SK-N-SH treated with all-trans-retinoic acid at 6 μM for 48 hours (cell line): ENCODE data around the gene DYNLT3.

Source experiments
- ATAC-seq: fragments of 200-7000 bp; cut with Tn5 transposase; 3 replicates; pipeline ENCODE4 v1.9.1; 2020; ENCODE audit warnings: mild to moderate bottlenecking, moderate library complexity
- ARNTL ChIP-seq: fragments of 450-650 bp; formaldehyde crosslinking; IDR thresholded peaks from 2 replicates; pipeline ENCODE4 v1.5.0; 2020; ENCODE audit warnings: low read depth, mild to moderate bottlenecking, moderate library complexity, borderline replicate concordance
- BACH2 ChIP-seq: fragments of 250-450 bp; sonication (Bioruptor Pico); IDR thresholded peaks from 2 replicates; pipeline ENCODE4 v1.9.0; 2021; ENCODE audit warnings: mild to moderate bottlenecking, borderline replicate concordance
- CREB5 ChIP-seq: fragments of 250-450 bp; sonication (Bioruptor Pico); IDR thresholded peaks from 2 replicates; pipeline ENCODE4 v1.5.1; 2020; ENCODE audit warnings: low read depth, mild to moderate bottlenecking, moderate library complexity
- CSDC2 ChIP-seq: fragments of 250-450 bp; sonication (Bioruptor Pico); IDR thresholded peaks from 2 replicates; pipeline ENCODE4 v1.5.0; 2020; ENCODE audit warnings: mild to moderate bottlenecking, moderate library complexity
- CSRNP3 ChIP-seq: fragments of 250-450 bp; sonication (Bioruptor Pico); IDR thresholded peaks from 2 replicates; pipeline ENCODE4 v1.5.1; 2021; ENCODE audit warnings: mild to moderate bottlenecking, moderate library complexity
- ESRRG ChIP-seq: fragments of 250-450 bp; sonication (Bioruptor Pico); IDR thresholded peaks from 2 replicates; pipeline ENCODE4 v1.6.1; 2021; ENCODE audit warnings: mild to moderate bottlenecking
- GLIS3 ChIP-seq: fragments of 250-450 bp; sonication (Bioruptor Pico); IDR thresholded peaks from 2 replicates; pipeline ENCODE4 v1.5.0; 2020; ENCODE audit warnings: mild to moderate bottlenecking, moderate library complexity
- ISL1 ChIP-seq: fragments of 250-450 bp; sonication (Bioruptor Pico); IDR thresholded peaks from 2 replicates; pipeline ENCODE4 v2.1.2; 2022; ENCODE audit warnings: mild to moderate bottlenecking, moderate library complexity
- OSR1 ChIP-seq: fragments of 250-450 bp; sonication (Bioruptor Pico); IDR thresholded peaks from 2 replicates; pipeline ENCODE4 v1.8.0; 2022; ENCODE audit warnings: moderate library complexity, mild to moderate bottlenecking, inconsistent platforms
- PATZ1 ChIP-seq: fragments of 250-450 bp; sonication (Bioruptor Pico); IDR thresholded peaks from 2 replicates; pipeline ENCODE4 v1.8.0; 2020; ENCODE audit warnings: mild to moderate bottlenecking, moderate library complexity, borderline replicate concordance
- PPARA ChIP-seq: fragments of 250-450 bp; sonication (Bioruptor Pico); IDR thresholded peaks from 2 replicates; pipeline ENCODE4 v1.5.0; 2020; ENCODE audit warnings: mild to moderate bottlenecking, borderline replicate concordance
- RARB ChIP-seq: fragments of 250-450 bp; sonication (Bioruptor Pico); IDR thresholded peaks from 2 replicates; pipeline ENCODE4 v1.8.0; 2021; ENCODE audit warnings: mild to moderate bottlenecking, moderate library complexity
- SNAI2 ChIP-seq: fragments of 250-450 bp; sonication (Bioruptor Pico); IDR thresholded peaks from 2 replicates; pipeline ENCODE4 v1.5.0; 2020; ENCODE audit warnings: mild to moderate bottlenecking, moderate library complexity
- TCF4 ChIP-seq: fragments of 250-450 bp; sonication (Bioruptor Pico); IDR thresholded peaks from 2 replicates; pipeline ENCODE4 v1.8.0; 2021; ENCODE audit warnings: mild to moderate bottlenecking, moderate library complexity, borderline replicate concordance
- TOX ChIP-seq: fragments of 250-450 bp; sonication (Bioruptor Pico); IDR thresholded peaks from 2 replicates; pipeline ENCODE4 v1.8.0; 2021; ENCODE audit warnings: mild to moderate bottlenecking, moderate library complexity, borderline replicate concordance
- TSHZ2 ChIP-seq: fragments of 250-450 bp; sonication (Bioruptor Pico); IDR thresholded peaks from 2 replicates; pipeline ENCODE4 v1.5.0; 2020; ENCODE audit warnings: mild to moderate bottlenecking, moderate library complexity
- ZC3H10 ChIP-seq: fragments of 250-450 bp; sonication (Bioruptor Pico); IDR thresholded peaks from 2 replicates; pipeline ENCODE4 v1.5.1; 2021; ENCODE audit warnings: mild to moderate bottlenecking, moderate library complexity
- ZFP3 ChIP-seq: fragments of 250-450 bp; sonication (Bioruptor Pico); IDR thresholded peaks from 2 replicates; pipeline ENCODE4 v1.5.0; 2020; ENCODE audit warnings: mild to moderate bottlenecking, moderate library complexity
- ZFP30 ChIP-seq: fragments of 450-650 bp; formaldehyde crosslinking; IDR thresholded peaks from 2 replicates; pipeline ENCODE4 v1.5.0; 2022; ENCODE audit warnings: mild to moderate bottlenecking, moderate library complexity
- ZNF565 ChIP-seq: fragments of 450-650 bp; formaldehyde crosslinking; conservative IDR thresholded peaks from 2 replicates; pipeline ENCODE4 v1.5.0; 2020; ENCODE audit warnings: low read depth, mild to moderate bottlenecking, moderate library complexity
- ZNF70 ChIP-seq: fragments of 450-650 bp; formaldehyde crosslinking; IDR thresholded peaks from 2 replicates; pipeline ENCODE4 v1.5.0; 2020; ENCODE audit warnings: mild to moderate bottlenecking, moderate library complexity
- ZNF8 ChIP-seq: fragments of 450-650 bp; formaldehyde crosslinking; IDR thresholded peaks from 2 replicates; pipeline ENCODE4 v1.5.0; 2020; ENCODE audit warnings: mild to moderate bottlenecking, moderate library complexity

Gene DYNLT3, protein sequence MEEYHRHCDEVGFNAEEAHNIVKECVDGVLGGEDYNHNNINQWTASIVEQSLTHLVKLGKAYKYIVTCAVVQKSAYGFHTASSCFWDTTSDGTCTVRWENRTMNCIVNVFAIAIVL

GRCh38 chrX:37846934-37847732 is at the start of gene DYNLT3:
Gene DYNLT3, minus strand, starts transcription at chrX:37847571. Its CDS starts 61 bp downstream, at chrX:37847510.
- TF ChIP-seq BACH2 (CRISPR knock-in tag), result no peak
- TF ChIP-seq CSDC2 (CRISPR knock-in tag), result 0 out of 2 replicates have a peak, but pooled peaks have one; percentile 48
- ATAC-seq, result peak; percentile 99

GRCh38 chrX:37896511-37896890 is 49.1 kb upstream of the DYNLT3 start:
- TF ChIP-seq BACH2 (CRISPR knock-in tag) (no peak), TOX (no peak), CSRNP3 (CRISPR knock-in tag) (no peak), TSHZ2 (CRISPR knock-in tag) (no peak), ZC3H10 (no peak), ARNTL (CRISPR knock-in tag) (no peak), ZFP3 (CRISPR knock-in tag) (no peak), CSDC2 (CRISPR knock-in tag) (no peak), ZFP30 (no peak), ISL1 (no peak), PPARA (no peak), GLIS3 (CRISPR knock-in tag) (no peak), CREB5 (CRISPR knock-in tag) (no peak), ZNF565 (CRISPR knock-in tag) (no peak), RARB (CRISPR knock-in tag) (no peak)

GRCh38 chrX:37895795-37896510 is 48.6 kb upstream of the DYNLT3 start:
- no peak for ATAC-seq
- TF ChIP-seq ZNF70 (CRISPR knock-in tag) (no peak), ZFP3 (CRISPR knock-in tag) (no peak), SNAI2 (no peak), ZNF565 (CRISPR knock-in tag) (no peak), RARB (CRISPR knock-in tag) (no peak), ISL1 (no peak), ESRRG (no peak), PATZ1 (CRISPR knock-in tag) (no peak), CSDC2 (CRISPR knock-in tag) (no peak), BACH2 (CRISPR knock-in tag) (no peak), ZC3H10 (no peak), OSR1 (CRISPR knock-in tag) (no peak), CREB5 (CRISPR knock-in tag) (no peak), ZNF8 (no peak), TSHZ2 (CRISPR knock-in tag) (no peak), TCF4 (CRISPR knock-in tag) (no peak)

More at GRCh38 chrX:37896511-37896890, 49.1 kb upstream of the DYNLT3 start:
- ATAC-seq, result no peak
